GM23248 (cell line): ENCODE data around the gene MED8. TPM values are rescaled to one million over a fixed set of nuclear protein-coding genes. Genes with fewer than 3 reads are reported as not detected.

ENCODE experiments used
- DNase-seq: peaks from one replicate; pipeline ENCODE4 v3.0.0-alpha.2; 2015
- H2AFZ ChIP-seq: fragments of 200-600 bp; sonication (generic); 2 replicates; pipeline ENCODE4 v1.6.1; 2016; ENCODE audit warnings: antibody characterized with exemption
- H3F3A ChIP-seq: fragments of 200-600 bp; sonication (generic); 2 replicates; pipeline ENCODE4 v1.6.1; 2016; ENCODE audit warnings: mild to moderate bottlenecking, antibody characterized with exemption, mixed run types; ENCODE audit not compliant: insufficient read depth
- H3K27ac ChIP-seq: fragments of 200-600 bp; sonication (generic); 2 replicates; pipeline ENCODE4 v1.5.1; 2016; ENCODE audit warnings: mild to moderate bottlenecking
- H3K27me3 ChIP-seq: fragments of 200-600 bp; sonication (generic); replicated peaks from 2 replicates; pipeline ENCODE4 v1.6.1; 2016; ENCODE audit warnings: mild to moderate bottlenecking; ENCODE audit not compliant: insufficient read depth
- H3K36me3 ChIP-seq: fragments of 200-600 bp; sonication (generic); 2 replicates; pipeline ENCODE4 v1.6.1; 2016; ENCODE audit warnings: low read depth, mild to moderate bottlenecking
- H3K4me1 ChIP-seq: fragments of 200-600 bp; sonication (generic); 2 replicates; pipeline ENCODE4 v1.6.1; 2016; ENCODE audit warnings: mild to moderate bottlenecking; ENCODE audit not compliant: insufficient read depth
- H3K4me2 ChIP-seq: fragments of 200-600 bp; sonication (generic); one replicate; pipeline ENCODE4 v1.6.1; 2016; ENCODE audit warnings: mild to moderate bottlenecking; ENCODE audit not compliant: unreplicated experiment
- H3K4me3 ChIP-seq: fragments of 200-600 bp; sonication (generic); 2 replicates; pipeline ENCODE4 v1.5.1; 2016; ENCODE audit warnings: mild to moderate bottlenecking
- H3K79me2 ChIP-seq: fragments of 200-600 bp; sonication (generic); 2 replicates; pipeline ENCODE4 v1.6.1; 2016; ENCODE audit warnings: mild to moderate bottlenecking; ENCODE audit not compliant: insufficient read depth
- H3K9ac ChIP-seq: fragments of 200-600 bp; sonication (generic); 2 replicates; pipeline ENCODE4 v1.6.1; 2016; ENCODE audit warnings: mild to moderate bottlenecking
- H3K9me2 ChIP-seq: fragments of 200-600 bp; sonication (generic); 2 replicates; pipeline ENCODE4 v1.6.1; 2016; ENCODE audit warnings: mixed run types, mild to moderate bottlenecking, moderate library complexity; ENCODE audit not compliant: insufficient read depth
- H3K9me3 ChIP-seq: fragments of 200-600 bp; sonication (generic); one replicate; pipeline ENCODE4 v1.6.1; 2017; ENCODE audit warnings: low read depth
- H4K20me1 ChIP-seq: fragments of 200-600 bp; sonication (generic); 2 replicates; pipeline ENCODE4 v1.6.0; 2016; ENCODE audit not compliant: insufficient read depth
- EZH2 ChIP-seq: fragments of 200-600 bp; sonication (generic); IDR thresholded peaks from 2 replicates; pipeline ENCODE4 v1.6.1; 2018; ENCODE audit warnings: antibody characterized with exemption, mild to moderate bottlenecking; ENCODE audit not compliant: insufficient read depth, poor library complexity, severe bottlenecking
- EZH2phosphoT487 ChIP-seq: fragments of 200-600 bp; sonication (generic); IDR thresholded peaks from 2 replicates; pipeline ENCODE4 v1.6.1; 2018; ENCODE audit warnings: antibody characterized with exemption, moderate library complexity, mild to moderate bottlenecking, low read depth; ENCODE audit not compliant: insufficient read depth
- WGBS, 2 experiments: methylation state at CpG; one replicate each; pipeline ENCODE4 v1.1.6; 2015 to 2017; ENCODE audit warnings: low lambda C conversion rate in 2 of 2, low coverage in 1 of 2; ENCODE audit errors: missing lambda C conversion rate in 2 of 2; 5-methylcytosine and 5-hydroxymethylcytosine counted together
- in situ Hi-C: fragments of 300-500 bp; cut with MboI; formaldehyde crosslinking; loops from 2 replicates; pipeline ENCODE4 v1.15.0; 2020
- polyA plus RNA-seq: library from polyadenylated mRNA; unstranded; fragments of >200 nt; fragmentation: Nextera tagmentation; extraction: Ambion mirVana; gene quantifications from 2 replicates; pipeline ENCODE4 v1.2.1, GENCODE V29; 2016
- total RNA-seq: library from RNA; depleted of rRNA; stranded (reverse); fragments of >200 nt; shearing (Covaris generic); gene quantifications from 2 replicates; pipeline ENCODE4 v1.2.3, GENCODE V29; 2014

Gene MED8
- total and polyA plus RNA-seq, 2 experiments from 2014 or later, result 53.5 to 78.3 TPM

GRCh38 chr1:43387976-43388599 is 1.5 kb downstream of the MED8 start:
- H3K9ac ChIP-seq, result peak overlapping the region; percentile 98
- peak; percentile 82 for DNase-seq
- no peak for TF ChIP-seq EZH2
- no peak for TF ChIP-seq EZH2phosphoT487
- H3K27me3 ChIP-seq, result no peaks in the 10 kb centered on the region
- no peaks in the 10 kb centered on the region for H3K9me3 ChIP-seq
- H2AFZ ChIP-seq, result no peak overlapping the region
- H3K4me3 ChIP-seq, result peak overlapping the region; percentile 98
- H3K36me3 ChIP-seq, result peaks cover 48% of the 10 kb centered on the region
- H3K9me2 ChIP-seq, result no peaks in the 10 kb centered on the region
- H3K4me1 ChIP-seq, result peaks cover 26% of the 10 kb centered on the region
- peak overlapping the region; percentile 97 for H3K4me2 ChIP-seq
- H3F3A ChIP-seq, result no peaks in the 10 kb centered on the region; the same call in none of the 2 replicates
- in situ Hi-C loops, result no loop called here
- H4K20me1 ChIP-seq, result no peaks in the 10 kb centered on the region
- WGBS, 2 experiments, result 45 to 56% methylated on average over 4 of the region's 4 CpGs
- H3K27ac ChIP-seq, result peak overlapping the region; percentile 35
- peaks cover 75% of the 10 kb centered on the region for H3K79me2 ChIP-seq

GRCh38 chr1:43386676-43387075 is 2.9 kb downstream of the MED8 start:
- Histone ChIP-seq H3K4me3 (no peak overlapping the region), H3K4me1 (peaks cover 26% of the 10 kb centered on the region), H3K9me2 (no peaks in the 10 kb centered on the region), H3K79me2 (peaks cover 64% of the 10 kb centered on the region), H3K36me3 (peaks cover 53% of the 10 kb centered on the region), H4K20me1 (no peaks in the 10 kb centered on the region), H3K27ac (no peak overlapping the region), H3K9me3 (no peaks in the 10 kb centered on the region), H3K9ac (peak overlapping the region; percentile 98), H3K4me2 (no peak overlapping the region), H2AFZ (no peak overlapping the region), H3F3A (peaks cover 5% of the 10 kb centered on the region), H3K27me3 (no peaks in the 10 kb centered on the region)
- 86 to 91% methylated on average over 6 of the region's 6 CpGs for WGBS, 2 experiments
- TF ChIP-seq EZH2 (no peak), EZH2phosphoT487 (no peak)
- in situ Hi-C loops, result no loop called here
- DNase-seq, result no peak

- H3K4me3 ChIP-seq, result no peak overlapping the region
- H2AFZ ChIP-seq, result no peak overlapping the region
- H3K79me2 ChIP-seq, result peaks cover 31% of the 10 kb centered on the region
- no peak for DNase-seq
- no peaks in the 10 kb centered on the region for H3K9me3 ChIP-seq
- H3K4me1 ChIP-seq, result peaks cover 12% of the 10 kb centered on the region
- H3K4me2 ChIP-seq, result no peak overlapping the region
- H3K27me3 ChIP-seq, result no peaks in the 10 kb centered on the region
- in situ Hi-C loops, result no loop called here
- no peak for TF ChIP-seq EZH2
- TF ChIP-seq EZH2phosphoT487, result no peak
- 74 to 87% methylated on average over 2 of the region's 2 CpGs for WGBS, 2 experiments
- no peaks in the 10 kb centered on the region for H4K20me1 ChIP-seq
- peaks cover 56% of the 10 kb centered on the region for H3K36me3 ChIP-seq
- H3K27ac ChIP-seq, result no peak overlapping the region
- no peaks in the 10 kb centered on the region for H3K9me2 ChIP-seq
- H3F3A ChIP-seq, result peaks cover 5% of the 10 kb centered on the region
- no peak overlapping the region for H3K9ac ChIP-seq
Observed at GRCh38 chr1:43383449-43383848, 6.2 kb downstream of the MED8 start.

GRCh38 chr1:43382027-43382779 is 7.4 kb downstream of the MED8 start:
- Histone ChIP-seq H3K36me3 (peaks cover 49% of the 10 kb centered on the region), H2AFZ (no peak overlapping the region), H3F3A (peaks cover 5% of the 10 kb centered on the region), H3K9ac (no peak overlapping the region), H3K4me1 (no peaks in the 10 kb centered on the region), H3K27me3 (no peaks in the 10 kb centered on the region), H3K79me2 (peaks cover 25% of the 10 kb centered on the region), H3K9me3 (no peaks in the 10 kb centered on the region), H3K4me2 (no peak overlapping the region), H3K9me2 (no peaks in the 10 kb centered on the region), H4K20me1 (no peaks in the 10 kb centered on the region), H3K27ac (no peak overlapping the region), H3K4me3 (no peak overlapping the region)
- in situ Hi-C loops, result no loop called here
- TF ChIP-seq EZH2phosphoT487 (no peak), EZH2 (no peak)
- no peak for DNase-seq
- WGBS, 2 experiments, result 66 to 68% methylated on average over 6 of the region's 6 CpGs
